IMR-90 (cell line): Measurements from ENCODE around the gene PDXK. TPM values are rescaled to one million over a fixed set of nuclear protein-coding genes. Genes with fewer than 3 reads are reported as not detected.

ENCODE experiments used
- ATAC-seq: fragments of 200-7000 bp; cut with Tn5 transposase; 2 replicates; pipeline ENCODE4 v1.9.1; 2020; ENCODE audit warnings: low read depth, mild to moderate bottlenecking, moderate library complexity
- BruUV-seq: library from RNA; stranded (reverse); fragments of 400-500 nt; replicated peaks from 2 replicates; lab custom pipeline; 2021; lab: Mats Ljungman, UMichigan
- CTCF ChIA-PET: fragments of 300-600 bp; formaldehyde crosslinking; extraction: SDS; loops from one replicate; lab custom pipeline; 2021; ENCODE audit warnings: antibody characterized with exemption; lab: Yijun Ruan, JAX
- POLR2A ChIA-PET: fragments of 300-600 bp; sonication (Branson Sonifier 250); formaldehyde crosslinking; loops from one replicate; lab custom pipeline; 2022; ENCODE audit warnings: antibody characterized with exemption; ENCODE audit not compliant: unreplicated experiment; lab: Charles Lee
- DNase-seq: peaks from one replicate; pipeline ENCODE4 v3.0.0; 2013
- H2AFZ ChIP-seq: replicated peaks from 2 replicates; pipeline ENCODE3; 2013; ENCODE audit warnings: low read length, mild to moderate bottlenecking; ENCODE audit not compliant: poor library complexity
- H2AK5ac ChIP-seq: 2 replicates; pipeline ENCODE4 v1.6.1; 2013; ENCODE audit warnings: low read depth, low read length, inconsistent platforms
- H2AK9ac ChIP-seq: replicated peaks from 2 replicates; pipeline ENCODE3; 2013; ENCODE audit warnings: mild to moderate bottlenecking, low read depth, low read length, moderate library complexity; ENCODE audit not compliant: poor library complexity
- H2BK120ac ChIP-seq: 2 replicates; pipeline ENCODE4 v1.6.1; 2013; ENCODE audit warnings: low read depth, low read length, inconsistent platforms
- H2BK15ac ChIP-seq: 3 replicates; pipeline ENCODE4 v1.6.1; 2013; ENCODE audit warnings: low read depth, low read length, inconsistent platforms
- H2BK20ac ChIP-seq: 2 replicates; pipeline ENCODE4 v1.6.1; 2013; ENCODE audit warnings: low read depth, mild to moderate bottlenecking, inconsistent platforms, low read length, moderate library complexity
- H2BK5ac ChIP-seq: 2 replicates; pipeline ENCODE4 v1.6.1; 2013; ENCODE audit warnings: mild to moderate bottlenecking, low read depth, low read length, inconsistent platforms; ENCODE audit not compliant: poor library complexity, severe bottlenecking
- H3K14ac ChIP-seq: replicated peaks from 2 replicates; pipeline ENCODE4 v1.6.1; 2013; ENCODE audit warnings: low read depth, low read length, inconsistent platforms
- H3K18ac ChIP-seq: 2 replicates; pipeline ENCODE4 v1.6.1; 2013; ENCODE audit warnings: low read depth, low read length, control low read depth
- H3K23ac ChIP-seq: 2 replicates; pipeline ENCODE4 v1.6.1; 2013; ENCODE audit warnings: low read depth, low read length, inconsistent platforms
- H3K27ac ChIP-seq: 2 replicates; pipeline ENCODE4 v1.5.1; 2013; ENCODE audit warnings: mild to moderate bottlenecking, control low read depth, low read length; ENCODE audit not compliant: insufficient read depth
- H3K27me3 ChIP-seq: 2 replicates; pipeline ENCODE4 v1.6.1; 2013; ENCODE audit warnings: low read length; ENCODE audit not compliant: control insufficient read depth, insufficient read depth
- H3K36me3 ChIP-seq: 2 replicates; pipeline ENCODE4 v1.6.1; 2013; ENCODE audit warnings: low read length, mixed read lengths; ENCODE audit not compliant: control insufficient read depth, insufficient read depth
- H3K4ac ChIP-seq: 2 replicates; pipeline ENCODE4 v1.6.1; 2013; ENCODE audit warnings: low read depth, low read length, inconsistent platforms
- H3K4me1 ChIP-seq: 2 replicates; pipeline ENCODE4 v1.6.1; 2013; ENCODE audit warnings: low read length, mixed read lengths; ENCODE audit not compliant: control insufficient read depth, insufficient read depth
- H3K4me2 ChIP-seq: 2 replicates; pipeline ENCODE4 v1.6.1; 2013; ENCODE audit warnings: low read depth, mild to moderate bottlenecking, control low read depth, low read length, moderate library complexity
- H3K4me3 ChIP-seq: 2 replicates; pipeline ENCODE4 v1.5.1; 2013; ENCODE audit warnings: low read depth, mild to moderate bottlenecking, control low read depth, low read length, moderate library complexity; ENCODE audit not compliant: insufficient read depth
- H3K56ac ChIP-seq: 2 replicates; pipeline ENCODE4 v1.6.1; 2013; ENCODE audit warnings: low read length, inconsistent platforms; ENCODE audit not compliant: insufficient read depth; ENCODE audit errors: extremely low read depth
- H3K79me1 ChIP-seq, 2 experiments: 2 replicates each; pipeline ENCODE4 v1.6.1; 2013; ENCODE audit warnings: low read length in 2 of 2, inconsistent platforms in 1 of 2, low read depth in 1 of 2
- H3K9ac ChIP-seq: 2 replicates; pipeline ENCODE4 v1.6.1; 2013; ENCODE audit warnings: low read depth, low read length, control low read depth
- H3K9me1 ChIP-seq: 2 replicates; pipeline ENCODE4 v1.6.1; 2013; ENCODE audit warnings: low read length, inconsistent platforms; ENCODE audit not compliant: insufficient read depth
- H3K9me3 ChIP-seq: 2 replicates; pipeline ENCODE4 v1.6.1; 2013; ENCODE audit warnings: low read length; ENCODE audit not compliant: control insufficient read depth, insufficient read depth
- H4K20me1 ChIP-seq: 2 replicates; pipeline ENCODE4 v1.6.1; 2013; ENCODE audit warnings: low read length, inconsistent platforms; ENCODE audit not compliant: insufficient read depth
- H4K5ac ChIP-seq: 2 replicates; pipeline ENCODE4 v1.6.1; 2013; ENCODE audit warnings: mild to moderate bottlenecking, low read depth, low read length, control low read depth
- H4K8ac ChIP-seq, 2 experiments: 2 replicates each; pipeline ENCODE4 v1.6.1; 2013; ENCODE audit warnings: low read depth in 2 of 2, low read length in 2 of 2, control low read depth in 1 of 2, inconsistent platforms in 1 of 2
- H4K91ac ChIP-seq: 2 replicates; pipeline ENCODE4 v1.6.1; 2013; ENCODE audit warnings: low read depth, low read length, inconsistent platforms; ENCODE audit not compliant: insufficient read depth
- BHLHE40 ChIP-seq: fragments of 150-350 bp; IDR thresholded peaks from 2 replicates; pipeline ENCODE4 v1.6.1; 2016; ENCODE audit warnings: mild to moderate bottlenecking, low read depth, low read length
- NFE2L2 ChIP-seq: fragments of 150-350 bp; IDR thresholded peaks from 2 replicates; pipeline ENCODE4 v1.6.1; 2016; ENCODE audit warnings: low read depth, mild to moderate bottlenecking, low read length
- POLR2A ChIP-seq: IDR thresholded peaks from 2 replicates; pipeline ENCODE4 v1.6.1; 2012; ENCODE audit warnings: mild to moderate bottlenecking, low read depth, low read length
- RCOR1 ChIP-seq: IDR thresholded peaks from 2 replicates; pipeline ENCODE4 v1.6.1; 2012; ENCODE audit warnings: mild to moderate bottlenecking, low read length, improper control_type of control experiment; ENCODE audit not compliant: insufficient replicate concordance
- WGBS, 2 experiments: methylation state at CpG; one replicate each; pipeline versions ENCODE4 v1.1.5 to v1.1.7; 2013; ENCODE audit warnings: missing lambda C conversion rate in 2 of 2; ENCODE audit not compliant: insufficient read length in 1 of 2; ENCODE audit errors: extremely low coverage in 2 of 2; 5-methylcytosine and 5-hydroxymethylcytosine counted together
- dilution Hi-C: fragments of 300-500 bp; cut with HindIII; formaldehyde crosslinking; loops from one replicate; pipeline ENCODE4 v1.14.3; 2018; ENCODE audit warnings: low sequenced_read_pairs; ENCODE audit not compliant: unreplicated experiment
- in situ Hi-C: fragments of 300-500 bp; cut with MboI; formaldehyde crosslinking; loops from 3 replicates; pipeline ENCODE4 v1.14.3; 2019; ENCODE audit warnings: low sequenced_read_pairs, inconsistent platforms, mixed read lengths
- intact Hi-C: fragments of 100-400 bp; cut with micrococcal nuclease; formaldehyde crosslinking; loops from 2 replicates; pipeline ENCODE4 v1.10.0; 2022
- polyA plus RNA-seq, 3 experiments: library from polyadenylated mRNA; depleted of rRNA; stranded (reverse); fragments of >200 nt; gene quantifications; 2 replicates each; pipeline ENCODE4 v1.2.3, GENCODE V29; 2012; ENCODE audit warnings: low replicate concordance in 1 of 3
- total RNA-seq: library from RNA; depleted of rRNA; stranded (reverse); fragments of >200 nt; gene quantifications from 2 replicates; pipeline ENCODE4 v1.2.3, GENCODE V29; 2012

PDXK gene
- total and polyA plus RNA-seq, 2 of the 4 experiments (the other 2 are of a cell fraction) = 155 to 312 TPM

DNA sequence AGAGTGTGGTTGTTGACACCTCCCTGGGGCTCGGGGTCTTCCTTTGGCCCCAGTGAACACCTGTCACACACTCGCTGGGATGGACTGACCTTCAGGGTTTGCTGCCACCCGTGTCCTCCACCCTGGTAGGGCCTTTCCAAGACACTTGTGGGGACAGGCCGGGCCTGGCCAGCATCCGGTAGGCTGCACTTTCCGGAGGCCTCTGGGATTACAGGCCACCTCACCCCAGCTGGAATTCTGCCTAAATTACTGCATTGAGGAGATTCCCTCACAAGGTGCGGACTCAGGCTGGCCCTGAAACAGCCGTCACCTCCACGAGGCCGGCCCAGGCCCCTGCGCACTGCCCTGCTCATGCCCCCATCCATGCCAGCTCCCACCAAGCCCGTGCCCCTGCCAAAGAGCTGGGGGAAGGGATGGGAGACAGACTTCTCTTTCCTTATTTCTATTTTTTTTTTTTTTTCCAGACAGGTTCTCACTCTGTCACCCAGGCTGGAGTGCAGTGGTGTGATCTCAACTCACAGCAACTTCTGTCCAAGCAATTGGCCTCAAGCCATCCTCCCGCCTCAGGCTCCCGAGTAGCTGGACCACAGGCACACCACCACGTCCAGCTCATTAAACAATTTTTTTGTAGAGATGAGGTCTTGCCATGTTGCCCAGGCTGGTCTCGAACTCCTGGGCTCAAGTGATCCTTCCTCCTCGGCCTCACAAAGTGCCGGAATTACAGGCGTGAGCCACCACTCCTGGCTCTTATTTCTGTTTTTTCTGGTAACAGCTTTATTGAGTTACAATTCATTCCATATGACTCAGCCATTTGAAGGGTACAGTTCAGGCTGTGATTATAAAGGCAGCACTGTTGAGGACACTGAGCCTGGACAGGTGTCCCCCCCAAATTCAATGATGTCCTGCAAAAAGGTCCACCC lies 45.9 kb downstream of the PDXK start:
- ChIA-PET CTCF (no interaction called here), POLR2A (interaction anchor here (0.7 kb wide), 1 partner anchor 21 kb away, joined by 3 read pairs; no protein-coding TSS in a partner anchor)
- Histone ChIP-seq H2AK5ac (no peak overlapping the region; the same call in 1 of the 2 replicates), H4K8ac (no peak overlapping the region), H3K18ac (no peak overlapping the region), H3K36me3 (peaks cover 27% of the 10 kb centered on the region), H3K9ac (no peak overlapping the region), H2BK20ac (no peak overlapping the region), H3K27me3 (no peaks in the 10 kb centered on the region), H3K4me1 (peaks cover 14% of the 10 kb centered on the region), H3K79me1 (peaks cover 0 to 6% of the 10 kb centered on the region in 2 experiments; a peak in 1 of 4 replicates), H3K56ac (no peak overlapping the region), H2BK15ac (no peak overlapping the region), H2BK120ac (no peak overlapping the region), H3K9me1 (peaks cover 9% of the 10 kb centered on the region), H2AFZ (no peak overlapping the region), H3K9me3 (peaks cover 3% of the 10 kb centered on the region; the same call in 1 of the 2 replicates), H3K27ac (no peak overlapping the region), H3K4me2 (no peak overlapping the region), H4K20me1 (no peaks in the 10 kb centered on the region), H3K4me3 (no peak overlapping the region), H4K91ac (no peak overlapping the region), H2AK9ac (peak overlapping the region; percentile 45), H4K5ac (no peak overlapping the region), H3K23ac (no peak overlapping the region), H3K14ac (no peak overlapping the region), H3K4ac (no peak overlapping the region), H2BK5ac (no peak overlapping the region)
- intact Hi-C loops (no loop called here), in situ Hi-C loops (no loop called here), dilution Hi-C loops (no loop called here)
- no peak for DNase-seq
- WGBS, 2 experiments = 87% methylated on average over 5 of the region's 19 CpGs; no CpG with 5 or more reads in 1 of the 2 experiments
- no TSS peak for BruUV-seq
- TF ChIP-seq NFE2L2 = no peak
- no peak for TF ChIP-seq POLR2A
- TF ChIP-seq RCOR1 = no peak
- TF ChIP-seq BHLHE40 = no peak
- ATAC-seq = no peak
